Neural progenitor cell (in vitro differentiated cells): ENCODE results near the gene KCP.

Experiments used
- EZH2 ChIP-seq: fragments of 200-600 bp; sonication (generic); IDR thresholded peaks from 2 replicates; pipeline ENCODE4 v1.6.1; 2017; ENCODE audit warnings: antibody characterized with exemption, mild to moderate bottlenecking, moderate library complexity
- TF ChIP-seq, protein P1 (sequence below): fragments of 200-600 bp; sonication (generic); IDR thresholded peaks from 2 replicates; pipeline ENCODE4 v1.5.1; 2017; ENCODE audit warnings: antibody characterized with exemption, mild to moderate bottlenecking

DNA sequence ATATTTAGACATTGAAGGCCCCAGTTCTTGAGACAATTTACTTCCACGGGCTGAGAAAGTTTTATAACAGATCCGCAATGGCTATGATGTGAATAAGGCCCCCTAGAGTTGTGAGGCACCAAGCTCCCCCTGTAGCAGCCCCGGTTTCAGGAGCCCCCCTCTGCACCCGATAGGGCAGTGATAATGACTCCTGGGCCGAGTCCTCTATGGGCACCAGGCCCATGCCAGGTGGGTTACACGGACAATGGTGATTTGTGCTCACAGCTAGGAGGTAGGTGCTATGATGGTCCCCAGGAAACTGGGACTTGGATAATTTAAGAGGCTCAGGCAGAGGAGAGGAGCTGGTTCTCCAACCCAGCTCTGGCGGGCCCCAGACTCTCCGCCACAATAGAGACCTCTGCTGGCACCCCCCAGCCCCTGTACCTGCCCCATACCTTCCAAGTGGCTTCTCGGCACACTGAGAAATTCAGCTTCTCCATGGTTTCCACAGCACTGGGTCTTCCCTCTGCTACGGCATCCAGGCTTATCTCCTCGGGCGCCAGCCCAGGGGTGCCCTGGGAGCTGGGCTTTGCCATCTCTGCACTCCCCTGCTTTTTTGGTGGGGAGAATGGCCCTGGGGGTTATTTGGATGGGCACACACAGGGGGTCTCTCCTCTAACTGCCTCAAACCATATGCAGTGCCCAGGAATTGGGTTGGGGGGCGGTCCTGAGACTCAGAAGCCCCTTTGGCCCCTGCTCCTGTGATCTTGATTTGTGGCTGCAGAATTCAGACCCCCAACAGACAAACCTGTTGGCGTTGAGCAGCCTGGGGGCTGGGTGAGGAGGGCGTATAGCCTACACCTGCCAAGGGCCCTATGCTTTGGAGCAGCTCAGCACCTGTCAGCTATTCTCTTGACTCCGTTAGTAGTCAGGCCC lies 12.2 kb upstream of the KCP start:
- TF ChIP-seq, protein P1, sequence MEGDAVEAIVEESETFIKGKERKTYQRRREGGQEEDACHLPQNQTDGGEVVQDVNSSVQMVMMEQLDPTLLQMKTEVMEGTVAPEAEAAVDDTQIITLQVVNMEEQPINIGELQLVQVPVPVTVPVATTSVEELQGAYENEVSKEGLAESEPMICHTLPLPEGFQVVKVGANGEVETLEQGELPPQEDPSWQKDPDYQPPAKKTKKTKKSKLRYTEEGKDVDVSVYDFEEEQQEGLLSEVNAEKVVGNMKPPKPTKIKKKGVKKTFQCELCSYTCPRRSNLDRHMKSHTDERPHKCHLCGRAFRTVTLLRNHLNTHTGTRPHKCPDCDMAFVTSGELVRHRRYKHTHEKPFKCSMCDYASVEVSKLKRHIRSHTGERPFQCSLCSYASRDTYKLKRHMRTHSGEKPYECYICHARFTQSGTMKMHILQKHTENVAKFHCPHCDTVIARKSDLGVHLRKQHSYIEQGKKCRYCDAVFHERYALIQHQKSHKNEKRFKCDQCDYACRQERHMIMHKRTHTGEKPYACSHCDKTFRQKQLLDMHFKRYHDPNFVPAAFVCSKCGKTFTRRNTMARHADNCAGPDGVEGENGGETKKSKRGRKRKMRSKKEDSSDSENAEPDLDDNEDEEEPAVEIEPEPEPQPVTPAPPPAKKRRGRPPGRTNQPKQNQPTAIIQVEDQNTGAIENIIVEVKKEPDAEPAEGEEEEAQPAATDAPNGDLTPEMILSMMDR: no peak
- no peak for TF ChIP-seq EZH2
